Measurements from ENCODE around the gene WNK1. TPM values are rescaled to one million over a fixed set of nuclear protein-coding genes. Genes with fewer than 3 reads are reported as not detected.

WNK1 gene
- polyA plus RNA-seq, 3 donors = 8.7 to 57.2 (median 20.9) TPM

- Histone ChIP-seq H3K4me1 (ENCODE audit: control insufficient read depth in 1 of 2, insufficient read depth in 2 of 2, low read length in 2 of 2) (peaks cover 11 to 12% of the 10 kb centered on the region in 2 donors), H3K9ac (ENCODE audit: insufficient read depth, low read length, poor library complexity, severe bottlenecking) (no peak overlapping the region), H3K4me2 (replicated peaks; ENCODE audit: extremely low read depth, low read length, poor library complexity, severe bottlenecking) (no peak overlapping the region), H3K27me3 (ENCODE audit: control insufficient read depth in 2 of 2, insufficient read depth in 2 of 2, low read length in 2 of 2) (no peaks in the 10 kb centered on the region), H3K4me3 (replicated peaks in 1 of 3; ENCODE audit: low read depth in 2 of 3, low read length in 3 of 3) (no peak overlapping the region), H2AFZ (ENCODE audit: insufficient read depth, low read depth, low read length, poor library complexity, severe bottlenecking) (no peak overlapping the region), H3K79me2 (ENCODE audit: insufficient read depth, low read length) (peaks cover 57% of the 10 kb centered on the region), H3K27ac (ENCODE audit: low read depth in 1 of 2, low read length in 2 of 2) (no peak overlapping the region), H3K36me3 (replicated peaks in 1 of 2; ENCODE audit: control insufficient read depth in 1 of 2, insufficient read depth in 2 of 2, low read length in 2 of 2) (peaks cover 6 to 26% of the 10 kb centered on the region in 2 donors), H4K20me1 (ENCODE audit: insufficient read depth, low read length) (no peaks in the 10 kb centered on the region), H3K9me3 (replicated peaks in 1 of 2; ENCODE audit: control insufficient read depth in 1 of 2, insufficient read depth in 1 of 2, low read length in 2 of 2) (no peaks in the 10 kb centered on the region)
- Mint-ChIP-seq H3K36me3 (peaks cover 17 to 33% of the 10 kb centered on the region in 2 donors), H3K4me1 (peaks cover 22% of the 10 kb centered on the region), H3K9me3 (no peaks in the 10 kb centered on the region), H3K27me3 (ENCODE audit: low read depth in 3 of 3) (peaks cover 0 to 3% (median 0%) of the 10 kb centered on the region in 3 donors), H3K27ac (peak overlapping the region in 1 of 7 donors; percentile 87), H3K4me3 (no peak overlapping the region)
- DNase-seq = no peak
- intact Hi-C loops (cut with micrococcal nuclease) = loop anchor here (5.0 to 10.0 kb wide), 3 partner anchors 34 to 381 kb away; no protein-coding TSS in a partner anchor
- no peak for TF ChIP-seq CTCF (IDR thresholded peaks at IDR 0.05)
These were observed 193.8 kb downstream of the WNK1 start for GRCh38 chr12:946212-946611.

DNA sequence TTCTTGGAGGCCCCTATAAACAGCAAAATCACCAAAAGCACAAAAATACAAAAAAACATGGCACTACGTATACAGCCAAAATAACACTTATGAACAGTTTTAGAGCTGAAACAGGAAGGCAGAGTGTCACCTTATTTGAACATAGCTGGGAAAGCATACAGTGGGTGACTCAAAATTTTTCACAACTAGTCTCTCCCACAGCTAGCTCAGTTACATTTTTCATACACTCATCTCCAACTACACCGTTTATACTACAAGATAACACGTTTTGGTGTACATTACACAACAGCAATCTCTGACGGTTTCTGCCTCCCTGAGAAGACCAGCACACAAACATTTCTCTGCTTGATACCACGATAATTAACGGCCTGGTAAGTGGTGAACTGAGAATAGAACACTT is 194.3 kb downstream of the WNK1 start:
- intact Hi-C loops (cut with micrococcal nuclease) = loop anchor here (5.0 to 10.0 kb wide), 3 partner anchors 34 to 382 kb away; no protein-coding TSS in a partner anchor
- no peaks in the 10 kb centered on the region for H3K27me3 ChIP-seq (ENCODE audit: control insufficient read depth in 2 of 2, insufficient read depth in 2 of 2, low read length in 2 of 2)
- WGBS (ENCODE audit: insufficient coverage) = 66% methylated on average over 2 of the region's 6 CpGs
- no peaks in the 10 kb centered on the region for H3K9me3 ChIP-seq (replicated peaks in 1 of 2; ENCODE audit: control insufficient read depth in 1 of 2, insufficient read depth in 1 of 2, low read length in 2 of 2)
- Mint-ChIP-seq H3K4me3 (no peak overlapping the region), H3K36me3 (peaks cover 17 to 33% of the 10 kb centered on the region in 2 donors), H3K9me3 (no peaks in the 10 kb centered on the region), H3K4me1 (peaks cover 22% of the 10 kb centered on the region), H3K27ac (peak overlapping the region in 2 of 7 donors; percentile 39 to 87), H3K27me3 (ENCODE audit: low read depth in 3 of 3) (peaks cover 0 to 3% (median 0%) of the 10 kb centered on the region in 3 donors)
- peaks cover 11 to 12% of the 10 kb centered on the region in 2 donors for H3K4me1 ChIP-seq (ENCODE audit: control insufficient read depth in 1 of 2, insufficient read depth in 2 of 2, low read length in 2 of 2)
- H3K4me2 ChIP-seq (replicated peaks; ENCODE audit: extremely low read depth, low read length, poor library complexity, severe bottlenecking) = no peak overlapping the region
- H3K36me3 ChIP-seq (replicated peaks in 1 of 2; ENCODE audit: control insufficient read depth in 1 of 2, insufficient read depth in 2 of 2, low read length in 2 of 2) = peaks cover 6 to 26% of the 10 kb centered on the region in 2 donors
- peaks cover 57% of the 10 kb centered on the region for H3K79me2 ChIP-seq (ENCODE audit: insufficient read depth, low read length)
- H3K9ac ChIP-seq (ENCODE audit: insufficient read depth, low read length, poor library complexity, severe bottlenecking) = no peak overlapping the region
- no peak overlapping the region for H3K27ac ChIP-seq (ENCODE audit: low read depth in 1 of 2, low read length in 2 of 2)
- H4K20me1 ChIP-seq (ENCODE audit: insufficient read depth, low read length) = no peaks in the 10 kb centered on the region
- H2AFZ ChIP-seq (ENCODE audit: insufficient read depth, low read depth, low read length, poor library complexity, severe bottlenecking) = no peak overlapping the region
- no peak overlapping the region for H3K4me3 ChIP-seq (replicated peaks in 1 of 3; ENCODE audit: low read depth in 2 of 3, low read length in 3 of 3)
- no peak for DNase-seq
- no peak for TF ChIP-seq CTCF (IDR thresholded peaks at IDR 0.05)
